SK-N-SH (cell line): ENCODE data around the gene ARGLU1. TPM values are rescaled to one million over a fixed set of nuclear protein-coding genes. Genes with fewer than 3 reads are reported as not detected.

Experiments used
- CTCF ChIA-PET: fragments of 300-600, 350-600 bp; formaldehyde crosslinking; extraction: SDS; loops from one replicate; lab custom pipeline; 2021; lab: Yijun Ruan, JAX
- POLR2A ChIA-PET: fragments of 350-600 bp; sonication (Branson Sonifier 250); formaldehyde crosslinking; extraction: SDS; loops from one replicate; lab custom pipeline; 2020; ENCODE audit warnings: antibody characterized with exemption, inconsistent platforms; lab: Yijun Ruan, JAX
- DNase-seq: peaks from one replicate; pipeline ENCODE4 v3.0.0; 2012
- H2AFZ ChIP-seq: fragments of 200-600 bp; sonication (generic); 2 replicates; pipeline ENCODE4 v1.8.1; 2016; ENCODE audit warnings: antibody characterized with exemption, mild to moderate bottlenecking, low read depth
- H3F3A ChIP-seq: fragments of 200-600 bp; sonication (generic); replicated peaks from 2 replicates; pipeline ENCODE3; 2016; ENCODE audit warnings: antibody characterized with exemption, mild to moderate bottlenecking; ENCODE audit not compliant: insufficient read depth
- H3K27ac ChIP-seq, 2 experiments: fragments of 200-500 bp in 1 of 2; fragments of 200-600 bp in 1 of 2; sonication (Bioruptor generic) in 1 of 2; sonication (generic), shearing (Covaris generic) in 1 of 2; 2 replicates each; pipeline versions ENCODE4 v1.5.1 to v1.6.1; 2014 to 2016; ENCODE audit warnings: low read depth in 2 of 2, inconsistent platforms in 1 of 2, low read length in 1 of 2, mild to moderate bottlenecking in 1 of 2, mixed read lengths in 1 of 2
- H3K27me3 ChIP-seq: fragments of 200-600 bp; sonication (generic), shearing (Covaris generic); 2 replicates; pipeline ENCODE4 v1.6.1; 2016; ENCODE audit warnings: mixed run types; ENCODE audit not compliant: insufficient read depth
- H3K36me3 ChIP-seq, 2 experiments: fragments of 200-500 bp in 1 of 2; fragments of 200-600 bp in 1 of 2; sonication (Bioruptor generic) in 1 of 2; sonication (generic) in 1 of 2; replicated peaks in 1 of 2; 2 replicates each; pipeline versions ENCODE3 to v1.5.1; 2014 to 2016; ENCODE audit warnings: low read length in 1 of 2, mild to moderate bottlenecking in 1 of 2; ENCODE audit not compliant: insufficient read depth in 2 of 2, control insufficient read depth in 1 of 2
- H3K4me1 ChIP-seq, 2 experiments: fragments of 200-500 bp in 1 of 2; fragments of 200-600 bp in 1 of 2; sonication (Bioruptor generic) in 1 of 2; sonication (generic), shearing (Covaris generic) in 1 of 2; 2 replicates each; pipeline versions ENCODE4 v1.5.1 to v1.6.1; 2014 to 2016; ENCODE audit warnings: low read depth in 1 of 2, low read length in 1 of 2, mixed run types in 1 of 2; ENCODE audit not compliant: insufficient read depth in 2 of 2, control insufficient read depth in 1 of 2
- H3K4me2 ChIP-seq: fragments of 200-600 bp; sonication (generic), shearing (Covaris generic); 2 replicates; pipeline ENCODE4 v1.6.1; 2017; ENCODE audit warnings: mixed run types
- H3K4me3 ChIP-seq, 2 experiments: fragments of 200-500 bp in 1 of 2; fragments of 200-600 bp in 1 of 2; sonication (Bioruptor generic) in 1 of 2; sonication (generic), shearing (Covaris generic) in 1 of 2; 2 replicates each; pipeline versions ENCODE4 v1.5.1 to v1.8.1; 2014 to 2016; ENCODE audit warnings: low read depth in 2 of 2, inconsistent platforms in 1 of 2, low read length in 1 of 2, mild to moderate bottlenecking in 1 of 2, mixed read lengths in 1 of 2, moderate library complexity in 1 of 2
- H3K79me2 ChIP-seq: fragments of 200-600 bp; sonication (generic); 2 replicates; pipeline ENCODE4 v1.8.1; 2017; ENCODE audit warnings: mild to moderate bottlenecking; ENCODE audit not compliant: insufficient read depth
- H3K9ac ChIP-seq: fragments of 200-600 bp; sonication (generic); 2 replicates; pipeline ENCODE4 v1.6.1; 2017; ENCODE audit warnings: mixed run types
- H3K9me2 ChIP-seq: fragments of 200-600 bp; sonication (generic); 2 replicates; pipeline ENCODE4 v1.6.1; 2017; ENCODE audit warnings: mixed run types
- H3K9me3 ChIP-seq: fragments of 200-600 bp; sonication (generic); 2 replicates; pipeline ENCODE4 v1.6.1; 2017; ENCODE audit warnings: mixed run types, mild to moderate bottlenecking, moderate library complexity
- H4K20me1 ChIP-seq: fragments of 200-600 bp; sonication (generic); 2 replicates; pipeline ENCODE4 v1.6.1; 2017; ENCODE audit warnings: mild to moderate bottlenecking, mixed run types; ENCODE audit not compliant: insufficient read depth
- CHD2 ChIP-seq: fragments of 150-350 bp; IDR thresholded peaks from 2 replicates; pipeline ENCODE4 v1.6.1; 2018; ENCODE audit warnings: low read length; ENCODE audit not compliant: partially characterized antibody
- ELF1 ChIP-seq: IDR thresholded peaks from 2 replicates; pipeline ENCODE4 v1.4.0; 2012
- FOSL2 ChIP-seq: IDR thresholded peaks from 2 replicates; pipeline ENCODE4 v1.4.0; 2012; ENCODE audit warnings: low read depth, mild to moderate bottlenecking, moderate library complexity, borderline replicate concordance
- FOXJ3 ChIP-seq: sonication (generic); formaldehyde crosslinking; IDR thresholded peaks from 2 replicates; pipeline ENCODE4 v1.5.1; 2020; ENCODE audit warnings: mild to moderate bottlenecking, missing genetic modification reagents
- GABPA ChIP-seq: IDR thresholded peaks from 2 replicates; pipeline ENCODE4 v1.4.0; 2012; ENCODE audit warnings: low read depth, mild to moderate bottlenecking
- MEF2A ChIP-seq: IDR thresholded peaks from 2 replicates; pipeline ENCODE4 v1.4.0; 2012; ENCODE audit warnings: low read depth, borderline replicate concordance
- NRF1 ChIP-seq: IDR thresholded peaks from 2 replicates; pipeline ENCODE4 v1.6.1; 2012; ENCODE audit warnings: low read depth, mild to moderate bottlenecking, low read length
- RAD21 ChIP-seq: IDR thresholded peaks from 2 replicates; pipeline ENCODE4 v1.6.1; 2012; ENCODE audit warnings: mild to moderate bottlenecking, low read length
- RXRA ChIP-seq: IDR thresholded peaks from 2 replicates; pipeline ENCODE4 v1.4.0; 2012; ENCODE audit warnings: low read depth, mild to moderate bottlenecking, borderline replicate concordance
- SIN3A ChIP-seq: IDR thresholded peaks from 2 replicates; pipeline ENCODE4 v1.6.1; 2012; ENCODE audit warnings: low read depth, mild to moderate bottlenecking, low read length, moderate library complexity, borderline replicate concordance
- SMC3 ChIP-seq: IDR thresholded peaks from 2 replicates; pipeline ENCODE4 v1.6.1; 2012; ENCODE audit warnings: low read depth, low read length, improper control_type of control experiment
- TAF1 ChIP-seq: IDR thresholded peaks from 2 replicates; pipeline ENCODE4 v1.6.1; 2012; ENCODE audit warnings: low read depth, mild to moderate bottlenecking, low read length, moderate library complexity, borderline replicate concordance
- TEAD4 ChIP-seq: IDR thresholded peaks from 2 replicates; pipeline ENCODE4 v1.4.0; 2012; ENCODE audit warnings: mild to moderate bottlenecking, borderline replicate concordance; ENCODE audit not compliant: insufficient read depth
- YY1 ChIP-seq: IDR thresholded peaks from 2 replicates; pipeline ENCODE4 v1.4.0; 2012; ENCODE audit warnings: low read depth, mild to moderate bottlenecking
- WGBS: methylation state at CpG from one replicate; pipeline ENCODE4 v1.1.6; 2017; ENCODE audit warnings: low lambda C conversion rate; 5-methylcytosine and 5-hydroxymethylcytosine counted together
- polyA plus RNA-seq, 3 experiments: library from polyadenylated mRNA; depleted of rRNA; stranded (reverse); fragments of >200 nt; gene quantifications; 2 replicates each; pipeline ENCODE4 v1.2.3, GENCODE V29; 2012
- TF ChIP-seq, protein P1 (sequence below): IDR thresholded peaks from 2 replicates; pipeline ENCODE4 v1.6.1; 2012; ENCODE audit warnings: mild to moderate bottlenecking, low read depth, low read length, moderate library complexity
- TF ChIP-seq, protein P2 (sequence below): fragments of 200-600 bp; sonication (generic); IDR thresholded peaks from 2 replicates; pipeline ENCODE4 v1.6.1; 2017; ENCODE audit warnings: antibody characterized with exemption, mild to moderate bottlenecking, moderate library complexity
- TF ChIP-seq, protein P3 (sequence below): IDR thresholded peaks from 2 replicates; pipeline ENCODE4 v1.4.0; 2012; ENCODE audit warnings: low read depth
- TF ChIP-seq, protein P4 (sequence below): fragments of 150-350 bp; IDR thresholded peaks from 2 replicates; pipeline ENCODE4 v1.6.1; 2017; ENCODE audit warnings: antibody characterized with exemption, low read length, low read depth, borderline replicate concordance

Gene ARGLU1
- polyA plus RNA-seq, 1 of the 3 experiments (the other 2 are of a cell fraction) = 101 TPM

DNA sequence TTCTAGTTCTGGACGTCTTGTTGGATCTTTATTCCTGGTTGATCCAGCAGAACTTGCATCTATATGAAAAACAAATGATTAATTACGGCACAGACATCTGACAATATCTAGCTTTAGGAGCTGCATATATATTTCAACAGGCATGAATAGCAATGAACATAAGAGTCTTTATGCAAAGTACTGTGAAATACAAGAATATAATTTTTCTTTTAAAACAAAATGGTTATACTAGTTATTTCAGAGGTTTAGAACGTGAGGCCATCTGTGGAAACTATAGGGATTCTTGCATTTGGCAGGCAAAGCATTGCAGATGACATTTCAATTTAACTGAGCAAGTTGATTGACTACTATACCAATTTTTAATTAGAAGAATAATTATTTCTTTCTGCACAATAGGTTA, 73.0 kb downstream of the ARGLU1 start:
- Histone ChIP-seq H3K4me1 (peaks cover 10 to 24% of the 10 kb centered on the region in 2 experiments), H3K9me2 (no peaks in the 10 kb centered on the region), H3K4me2 (no peak overlapping the region), H4K20me1 (no peaks in the 10 kb centered on the region), H3K36me3 (peaks cover 7 to 32% of the 10 kb centered on the region in 2 experiments), H3K9ac (no peak overlapping the region), H3F3A (peaks cover 9% of the 10 kb centered on the region), H3K79me2 (no peaks in the 10 kb centered on the region), H3K27ac (no peak overlapping the region), H3K9me3 (no peaks in the 10 kb centered on the region), H3K4me3 (no peak overlapping the region), H3K27me3 (no peaks in the 10 kb centered on the region), H2AFZ (no peak overlapping the region)
- POLR2A ChIA-PET = no interaction called here
- 84% methylated on average over 3 of the region's 3 CpGs for WGBS
- DNase-seq = no peak
- CTCF ChIA-PET = interaction anchor here (1.4 kb wide), 1 partner anchor 35 kb away, joined by 3 read pairs; no protein-coding TSS in a partner anchor
- TF ChIP-seq, protein P1, sequence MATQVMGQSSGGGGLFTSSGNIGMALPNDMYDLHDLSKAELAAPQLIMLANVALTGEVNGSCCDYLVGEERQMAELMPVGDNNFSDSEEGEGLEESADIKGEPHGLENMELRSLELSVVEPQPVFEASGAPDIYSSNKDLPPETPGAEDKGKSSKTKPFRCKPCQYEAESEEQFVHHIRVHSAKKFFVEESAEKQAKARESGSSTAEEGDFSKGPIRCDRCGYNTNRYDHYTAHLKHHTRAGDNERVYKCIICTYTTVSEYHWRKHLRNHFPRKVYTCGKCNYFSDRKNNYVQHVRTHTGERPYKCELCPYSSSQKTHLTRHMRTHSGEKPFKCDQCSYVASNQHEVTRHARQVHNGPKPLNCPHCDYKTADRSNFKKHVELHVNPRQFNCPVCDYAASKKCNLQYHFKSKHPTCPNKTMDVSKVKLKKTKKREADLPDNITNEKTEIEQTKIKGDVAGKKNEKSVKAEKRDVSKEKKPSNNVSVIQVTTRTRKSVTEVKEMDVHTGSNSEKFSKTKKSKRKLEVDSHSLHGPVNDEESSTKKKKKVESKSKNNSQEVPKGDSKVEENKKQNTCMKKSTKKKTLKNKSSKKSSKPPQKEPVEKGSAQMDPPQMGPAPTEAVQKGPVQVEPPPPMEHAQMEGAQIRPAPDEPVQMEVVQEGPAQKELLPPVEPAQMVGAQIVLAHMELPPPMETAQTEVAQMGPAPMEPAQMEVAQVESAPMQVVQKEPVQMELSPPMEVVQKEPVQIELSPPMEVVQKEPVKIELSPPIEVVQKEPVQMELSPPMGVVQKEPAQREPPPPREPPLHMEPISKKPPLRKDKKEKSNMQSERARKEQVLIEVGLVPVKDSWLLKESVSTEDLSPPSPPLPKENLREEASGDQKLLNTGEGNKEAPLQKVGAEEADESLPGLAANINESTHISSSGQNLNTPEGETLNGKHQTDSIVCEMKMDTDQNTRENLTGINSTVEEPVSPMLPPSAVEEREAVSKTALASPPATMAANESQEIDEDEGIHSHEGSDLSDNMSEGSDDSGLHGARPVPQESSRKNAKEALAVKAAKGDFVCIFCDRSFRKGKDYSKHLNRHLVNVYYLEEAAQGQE = no peak
- TF ChIP-seq, protein P2, sequence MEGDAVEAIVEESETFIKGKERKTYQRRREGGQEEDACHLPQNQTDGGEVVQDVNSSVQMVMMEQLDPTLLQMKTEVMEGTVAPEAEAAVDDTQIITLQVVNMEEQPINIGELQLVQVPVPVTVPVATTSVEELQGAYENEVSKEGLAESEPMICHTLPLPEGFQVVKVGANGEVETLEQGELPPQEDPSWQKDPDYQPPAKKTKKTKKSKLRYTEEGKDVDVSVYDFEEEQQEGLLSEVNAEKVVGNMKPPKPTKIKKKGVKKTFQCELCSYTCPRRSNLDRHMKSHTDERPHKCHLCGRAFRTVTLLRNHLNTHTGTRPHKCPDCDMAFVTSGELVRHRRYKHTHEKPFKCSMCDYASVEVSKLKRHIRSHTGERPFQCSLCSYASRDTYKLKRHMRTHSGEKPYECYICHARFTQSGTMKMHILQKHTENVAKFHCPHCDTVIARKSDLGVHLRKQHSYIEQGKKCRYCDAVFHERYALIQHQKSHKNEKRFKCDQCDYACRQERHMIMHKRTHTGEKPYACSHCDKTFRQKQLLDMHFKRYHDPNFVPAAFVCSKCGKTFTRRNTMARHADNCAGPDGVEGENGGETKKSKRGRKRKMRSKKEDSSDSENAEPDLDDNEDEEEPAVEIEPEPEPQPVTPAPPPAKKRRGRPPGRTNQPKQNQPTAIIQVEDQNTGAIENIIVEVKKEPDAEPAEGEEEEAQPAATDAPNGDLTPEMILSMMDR = no peak
- no peak for TF ChIP-seq TEAD4

DNA sequence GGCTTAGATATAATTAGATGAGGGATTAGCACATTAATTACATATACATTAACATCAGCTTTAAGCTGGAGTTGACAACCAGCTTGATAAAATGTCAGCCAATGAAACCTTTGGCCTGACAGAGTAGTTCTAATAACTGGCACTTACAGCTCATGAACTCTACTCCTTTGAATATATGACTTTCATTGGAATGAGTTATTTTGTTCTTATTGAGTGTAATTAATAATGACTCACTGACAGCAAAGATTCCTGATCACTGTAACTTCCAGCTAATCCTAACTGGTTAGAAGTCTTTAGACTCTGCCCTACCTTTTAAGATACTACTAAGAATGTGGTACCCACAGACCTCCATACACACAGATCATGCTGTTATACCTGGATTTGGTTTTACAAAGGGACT, 73.4 kb downstream of the ARGLU1 start:
- H3K4me1 ChIP-seq = peaks cover 6 to 21% of the 10 kb centered on the region in 2 experiments
- H3K9me3 ChIP-seq = no peaks in the 10 kb centered on the region
- no peak overlapping the region for H2AFZ ChIP-seq
- no peak overlapping the region for H3K9ac ChIP-seq
- H3F3A ChIP-seq = peaks cover 7% of the 10 kb centered on the region
- H3K36me3 ChIP-seq = peaks cover 7 to 32% of the 10 kb centered on the region in 2 experiments
- H3K27me3 ChIP-seq = no peaks in the 10 kb centered on the region
- no peaks in the 10 kb centered on the region for H4K20me1 ChIP-seq
- H3K4me3 ChIP-seq = no peak overlapping the region
- H3K27ac ChIP-seq = no peak overlapping the region
- POLR2A ChIA-PET = no interaction called here
- H3K9me2 ChIP-seq = no peaks in the 10 kb centered on the region
- DNase-seq = no peak
- no peaks in the 10 kb centered on the region for H3K79me2 ChIP-seq
- TF ChIP-seq RXRA (no peak), ELF1 (no peak), FOSL2 (no peak), GABPA (no peak), CHD2 (no peak), FOXJ3 (CRISPR knock-in tag) (no peak), TAF1 (no peak), SMC3 (no peak), NRF1 (no peak), SIN3A (no peak), RAD21 (no peak), YY1 (no peak), MEF2A (no peak)
- TF ChIP-seq, protein P3, sequence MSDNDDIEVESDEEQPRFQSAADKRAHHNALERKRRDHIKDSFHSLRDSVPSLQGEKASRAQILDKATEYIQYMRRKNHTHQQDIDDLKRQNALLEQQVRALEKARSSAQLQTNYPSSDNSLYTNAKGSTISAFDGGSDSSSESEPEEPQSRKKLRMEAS = no peak
- TF ChIP-seq, protein P4, sequence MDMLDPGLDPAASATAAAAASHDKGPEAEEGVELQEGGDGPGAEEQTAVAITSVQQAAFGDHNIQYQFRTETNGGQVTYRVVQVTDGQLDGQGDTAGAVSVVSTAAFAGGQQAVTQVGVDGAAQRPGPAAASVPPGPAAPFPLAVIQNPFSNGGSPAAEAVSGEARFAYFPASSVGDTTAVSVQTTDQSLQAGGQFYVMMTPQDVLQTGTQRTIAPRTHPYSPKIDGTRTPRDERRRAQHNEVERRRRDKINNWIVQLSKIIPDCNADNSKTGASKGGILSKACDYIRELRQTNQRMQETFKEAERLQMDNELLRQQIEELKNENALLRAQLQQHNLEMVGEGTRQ = no peak
- CTCF ChIA-PET = interaction anchor here (1.4 kb wide), 1 partner anchor 34 kb away, joined by 3 read pairs; no protein-coding TSS in a partner anchor
- no peak overlapping the region for H3K4me2 ChIP-seq
